ENCODE measurements around the gene PACSIN1. TPM values are rescaled to one million over a fixed set of nuclear protein-coding genes. Genes with fewer than 3 reads are reported as not detected.
"Not testable (repeated sequence)": the region's sequence is repeated elsewhere in the genome, so short reads cannot be mapped to it uniquely, and the experiment has no call there.

The PACSIN1 gene
- total RNA-seq, 4 donors from 2014 or later: 0.28 TPM; not detected in 3

DNA sequence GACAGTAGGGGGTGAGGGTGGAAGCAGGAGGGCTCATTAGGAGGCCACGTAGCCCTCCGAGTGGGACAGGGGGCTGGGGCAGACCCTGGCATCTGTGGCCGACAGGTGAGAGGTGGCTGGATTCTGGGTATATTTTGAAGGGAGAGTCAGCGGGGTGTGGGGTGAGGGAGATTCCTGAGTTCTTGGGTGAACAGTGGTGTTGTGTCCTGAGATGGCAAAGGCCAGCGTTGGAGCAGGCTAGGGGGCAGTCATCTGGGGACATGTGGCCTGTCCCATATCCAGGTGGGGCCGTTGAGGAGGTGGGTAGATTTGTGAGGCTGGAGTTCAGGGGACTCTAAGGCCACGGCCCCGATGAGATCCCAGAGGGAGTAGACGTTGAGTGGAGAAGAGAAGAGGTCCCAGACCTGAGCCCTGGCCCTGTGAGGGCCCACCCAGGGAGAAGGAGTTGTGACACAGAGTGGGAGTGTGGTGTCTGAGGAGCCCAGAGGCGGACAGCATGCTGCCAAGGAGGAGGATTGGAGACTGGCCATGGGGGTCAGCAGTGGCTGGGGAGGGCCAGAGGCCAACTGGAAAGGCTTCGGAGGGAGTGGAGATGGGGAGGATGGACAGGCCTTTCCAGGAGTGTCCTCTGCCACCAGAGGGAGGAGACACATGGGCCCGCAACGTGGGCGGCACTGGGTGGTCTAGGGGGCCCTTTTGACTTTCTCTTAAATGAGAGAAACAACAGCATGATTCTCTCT lies 19.6 kb downstream of the PACSIN1 start:
- intact Hi-C loops (cut with DNase I; ENCODE audit: low total_unique reads): no loop called here
- Histone ChIP-seq H3K4me1 (no peaks in the 10 kb centered on the region), H3K27me3 (no peaks in the 10 kb centered on the region), H3K9me3 (no peaks in the 10 kb centered on the region), H3K27ac (no peak overlapping the region), H3K36me3 (no peaks in the 10 kb centered on the region), H3K4me3 (no peak overlapping the region)
- no peak for DNase-seq
- TF ChIP-seq, protein P1, sequence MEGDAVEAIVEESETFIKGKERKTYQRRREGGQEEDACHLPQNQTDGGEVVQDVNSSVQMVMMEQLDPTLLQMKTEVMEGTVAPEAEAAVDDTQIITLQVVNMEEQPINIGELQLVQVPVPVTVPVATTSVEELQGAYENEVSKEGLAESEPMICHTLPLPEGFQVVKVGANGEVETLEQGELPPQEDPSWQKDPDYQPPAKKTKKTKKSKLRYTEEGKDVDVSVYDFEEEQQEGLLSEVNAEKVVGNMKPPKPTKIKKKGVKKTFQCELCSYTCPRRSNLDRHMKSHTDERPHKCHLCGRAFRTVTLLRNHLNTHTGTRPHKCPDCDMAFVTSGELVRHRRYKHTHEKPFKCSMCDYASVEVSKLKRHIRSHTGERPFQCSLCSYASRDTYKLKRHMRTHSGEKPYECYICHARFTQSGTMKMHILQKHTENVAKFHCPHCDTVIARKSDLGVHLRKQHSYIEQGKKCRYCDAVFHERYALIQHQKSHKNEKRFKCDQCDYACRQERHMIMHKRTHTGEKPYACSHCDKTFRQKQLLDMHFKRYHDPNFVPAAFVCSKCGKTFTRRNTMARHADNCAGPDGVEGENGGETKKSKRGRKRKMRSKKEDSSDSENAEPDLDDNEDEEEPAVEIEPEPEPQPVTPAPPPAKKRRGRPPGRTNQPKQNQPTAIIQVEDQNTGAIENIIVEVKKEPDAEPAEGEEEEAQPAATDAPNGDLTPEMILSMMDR (IDR thresholded peaks at IDR 0.05): no peak
- no peak for TF ChIP-seq POLR2A (IDR thresholded peaks at IDR 0.05)

DNA sequence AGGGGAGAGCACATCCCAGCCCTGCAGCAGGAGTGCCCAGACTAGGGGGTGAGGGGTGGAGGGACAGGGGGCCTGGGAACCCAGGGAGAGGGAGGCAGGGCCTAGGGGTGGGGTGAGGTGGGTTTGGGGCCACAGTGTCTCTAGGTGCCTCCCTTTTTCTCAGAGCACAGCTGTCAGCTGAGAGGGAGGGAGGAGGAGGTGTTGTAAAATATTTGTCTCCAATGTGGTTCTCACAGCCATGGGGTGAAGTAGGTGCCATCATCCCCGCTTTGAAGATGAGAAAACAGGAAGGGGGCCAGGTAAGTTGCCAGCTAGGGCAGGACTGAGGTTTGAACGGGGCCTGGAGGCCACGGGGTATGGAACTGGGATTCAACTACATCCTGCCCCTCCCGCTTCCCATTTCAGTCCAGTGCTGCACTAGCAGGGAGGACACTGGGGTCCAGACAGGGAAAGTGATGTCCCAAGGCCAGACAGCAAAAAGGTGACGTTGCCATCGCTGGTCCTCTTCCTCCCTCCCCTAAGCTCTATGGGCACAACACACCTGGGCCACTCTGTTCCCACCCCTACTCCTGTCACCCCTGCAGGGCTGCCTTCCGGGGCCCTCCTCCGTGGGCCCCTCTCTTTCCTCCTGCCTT lies 20.3 kb downstream of the PACSIN1 start:
- no peak for DNase-seq
- Histone ChIP-seq H3K4me1 (no peaks in the 10 kb centered on the region), H3K9me3 (no peaks in the 10 kb centered on the region), H3K27ac (no peak overlapping the region), H3K4me3 (no peak overlapping the region), H3K36me3 (no peaks in the 10 kb centered on the region), H3K27me3 (no peaks in the 10 kb centered on the region)
- intact Hi-C loops (cut with DNase I; ENCODE audit: low total_unique reads): no loop called here
- TF ChIP-seq POLR2A (IDR thresholded peaks at IDR 0.05): no peak
- TF ChIP-seq, protein P1 (IDR thresholded peaks at IDR 0.05): no peak

DNA sequence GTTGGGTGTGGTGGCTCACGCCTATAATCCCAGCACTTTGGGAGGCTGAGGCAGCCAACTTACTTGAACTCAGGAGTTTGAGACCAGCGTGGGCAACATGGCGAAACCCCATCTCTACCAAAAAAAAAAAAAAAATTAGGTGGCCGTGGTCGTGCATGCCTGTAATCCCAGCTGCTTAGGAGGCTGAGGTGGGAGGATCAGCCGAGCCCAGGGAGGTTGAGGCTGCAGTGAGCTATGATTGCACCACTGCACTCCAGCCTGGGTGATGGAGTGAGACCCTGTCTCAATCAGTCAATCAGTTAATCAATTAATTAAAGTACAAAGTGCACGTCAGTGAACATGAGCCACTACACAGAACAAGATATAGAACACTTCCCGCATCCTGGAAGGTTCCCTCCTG lies 21.0 kb downstream of the PACSIN1 start:
- H3K27me3 ChIP-seq; H3K4me3 ChIP-seq; H3K4me1 ChIP-seq; intact Hi-C loops (cut with DNase I; ENCODE audit: low total_unique reads); H3K36me3 ChIP-seq; H3K9me3 ChIP-seq; DNase-seq; H3K27ac ChIP-seq: not testable (repeated sequence)

DNA sequence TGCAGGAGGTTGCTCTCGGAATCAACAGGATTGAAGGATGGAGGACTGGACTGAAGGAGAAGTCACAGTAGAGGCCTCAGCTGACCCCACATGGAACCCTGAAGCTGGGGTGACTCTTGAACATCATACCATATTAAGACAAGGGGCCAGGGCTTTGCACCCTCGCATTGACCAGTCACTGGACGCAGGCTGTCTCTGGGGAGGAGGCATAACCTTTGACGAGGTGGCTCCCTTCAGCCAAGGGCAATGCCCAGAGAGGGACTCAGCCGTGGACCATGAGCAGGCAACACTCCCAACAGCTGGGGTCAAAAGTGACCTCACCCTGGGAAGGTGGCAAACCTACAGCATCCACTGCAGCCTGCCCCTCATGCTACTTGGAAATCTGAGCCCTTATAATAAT lies 21.7 kb downstream of the PACSIN1 start:
- H3K27me3 ChIP-seq: no peaks in the 10 kb centered on the region
- no peaks in the 10 kb centered on the region for H3K4me1 ChIP-seq
- TF ChIP-seq, protein P1 (IDR thresholded peaks at IDR 0.05): no peak
- no peak for TF ChIP-seq POLR2A (IDR thresholded peaks at IDR 0.05)
- H3K36me3 ChIP-seq: no peaks in the 10 kb centered on the region
- no peak overlapping the region for H3K27ac ChIP-seq
- no peaks in the 10 kb centered on the region for H3K9me3 ChIP-seq
- H3K4me3 ChIP-seq: no peak overlapping the region
- no peak for DNase-seq
- intact Hi-C loops (cut with DNase I; ENCODE audit: low total_unique reads): no loop called here

DNA sequence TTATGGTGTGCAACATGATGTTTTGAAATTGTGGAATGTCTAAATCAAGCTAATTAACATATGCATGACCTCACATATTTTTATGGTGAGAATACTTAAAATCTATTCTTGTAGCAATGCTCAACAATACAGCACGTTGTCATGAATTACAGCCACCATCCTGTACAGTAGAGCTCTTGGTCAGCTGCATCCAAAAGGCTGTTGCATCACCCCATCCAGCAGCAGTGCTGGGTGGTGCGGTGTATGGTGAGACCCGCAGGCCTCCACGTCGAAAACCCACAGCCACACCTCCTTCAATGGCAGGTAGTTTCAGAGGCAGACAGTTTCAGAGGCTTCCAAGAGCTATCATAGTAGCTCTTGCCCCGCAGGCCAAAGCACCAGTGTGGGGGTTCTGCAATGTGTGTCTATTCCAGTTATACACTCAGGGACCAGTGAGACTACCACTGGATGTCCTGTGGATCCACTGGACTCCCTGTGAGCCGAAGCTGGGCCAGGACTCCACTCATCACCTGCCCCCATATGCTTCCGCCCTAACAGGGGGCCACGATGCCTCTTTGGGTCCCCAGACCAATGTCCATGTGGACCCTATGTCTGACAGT lies 23.4 kb downstream of the PACSIN1 start:
- no peaks in the 10 kb centered on the region for H3K9me3 ChIP-seq
- intact Hi-C loops (cut with DNase I; ENCODE audit: low total_unique reads): no loop called here
- H3K4me1 ChIP-seq: no peaks in the 10 kb centered on the region
- H3K27me3 ChIP-seq: no peaks in the 10 kb centered on the region
- no peak for TF ChIP-seq POLR2A (IDR thresholded peaks at IDR 0.05)
- TF ChIP-seq, protein P1 (IDR thresholded peaks at IDR 0.05): no peak
- no peaks in the 10 kb centered on the region for H3K36me3 ChIP-seq
- no peak overlapping the region for H3K4me3 ChIP-seq
- no peak overlapping the region for H3K27ac ChIP-seq
- DNase-seq: no peak
